ENCODE measurements around the gene DCTPP1. TPM values are rescaled to one million over a fixed set of nuclear protein-coding genes. Genes with fewer than 3 reads are reported as not detected.
"Not testable (repeated sequence)": the region's sequence is repeated elsewhere in the genome, so short reads cannot be mapped to it uniquely, and the experiment has no call there.

The DCTPP1 gene
- 26.8 and 32.2 TPM in 2 replicates for total RNA-seq (2014; rRNA removed; shearing (Covaris generic))

- DNase-seq (ENCODE audit: low read depth) = peak; percentile 98
These were observed at the start of gene DCTPP1 for GRCh38 chr16:30429678-30430427. TSS of gene DCTPP1 (minus strand) at chr16:30430030. CDS start at chr16:30429980, 50 bp downstream.

GRCh38 chr16:30478766-30479478 is 49.1 kb upstream of the DCTPP1 start:
- DNase-seq (ENCODE audit: low read depth) = no peak

- not testable (repeated sequence) for DNase-seq (ENCODE audit: low read depth)
These were observed 47.9 kb upstream of the DCTPP1 start for GRCh38 chr16:30477773-30478172.

- DNase-seq (ENCODE audit: low read depth) = no peak
These were observed 47.2 kb upstream of the DCTPP1 start for GRCh38 chr16:30476991-30477390.

- DNase-seq (ENCODE audit: low read depth) = no peak
These were observed 44.9 kb upstream of the DCTPP1 start for GRCh38 chr16:30474684-30475083.

- no peak for DNase-seq (ENCODE audit: low read depth)
These were observed 44.2 kb upstream of the DCTPP1 start for GRCh38 chr16:30474074-30474452.

GRCh38 chr16:30473231-30474073 is 43.6 kb upstream of the DCTPP1 start:
- DNase-seq (ENCODE audit: low read depth) = no peak

GRCh38 chr16:30472328-30472942 is 42.6 kb upstream of the DCTPP1 start, which contains the start of gene ITGAL:
TSS of gene ITGAL (plus strand) at chr16:30472742. CDS start at chr16:30472838, 96 bp downstream.
- no peak for DNase-seq (ENCODE audit: low read depth)

- no peak for DNase-seq (ENCODE audit: low read depth)
These were observed 40.8 kb upstream of the DCTPP1 start for GRCh38 chr16:30470632-30470995.

- no peak for DNase-seq (ENCODE audit: low read depth)
These were observed 40.3 kb upstream of the DCTPP1 start for GRCh38 chr16:30470170-30470512.

GRCh38 chr16:30464078-30464477 is 34.2 kb upstream of the DCTPP1 start:
- DNase-seq (ENCODE audit: low read depth) = no peak

GRCh38 chr16:30461426-30461825 is 31.6 kb upstream of the DCTPP1 start:
- DNase-seq (ENCODE audit: low read depth) = not testable (repeated sequence)

- DNase-seq (ENCODE audit: low read depth) = no peak
These were observed 29.6 kb upstream of the DCTPP1 start for GRCh38 chr16:30459456-30459855.

- no peak for DNase-seq (ENCODE audit: low read depth)
These were observed 28.9 kb upstream of the DCTPP1 start for GRCh38 chr16:30458561-30459394.

GRCh38 chr16:30457743-30458560 is 28.1 kb upstream of the DCTPP1 start:
- DNase-seq (ENCODE audit: low read depth) = no peak

- DNase-seq (ENCODE audit: low read depth) = no peak
These were observed 27.4 kb upstream of the DCTPP1 start for GRCh38 chr16:30457256-30457655.

- DNase-seq (ENCODE audit: low read depth) = no peak
These were observed 26.5 kb upstream of the DCTPP1 start for GRCh38 chr16:30456302-30456701.

- DNase-seq (ENCODE audit: low read depth) = not testable (repeated sequence)
These were observed 23.1 kb upstream of the DCTPP1 start for GRCh38 chr16:30452709-30453580.

- DNase-seq (ENCODE audit: low read depth) = no peak
These were observed 19.2 kb upstream of the DCTPP1 start for GRCh38 chr16:30449116-30449435.

Measured in RPMI7951 (cell line).